Fibroblast of mammary gland (primary cell): ENCODE data around the gene LIMCH1.
"Not testable (repeated sequence)": the region's sequence is repeated elsewhere in the genome, so short reads cannot be mapped to it uniquely, and the experiment has no call there.

Source experiments
- DNase-seq: peaks from one replicate; pipeline ENCODE4 v3.0.0-alpha.2; 2010; ENCODE audit warnings: low read depth
- H3K4me3 ChIP-seq: 2 replicates; pipeline ENCODE4 v1.5.1; 2011; ENCODE audit warnings: low read depth, mild to moderate bottlenecking, low read length, moderate library complexity; ENCODE audit not compliant: control insufficient read depth
- CTCF ChIP-seq: conservative IDR thresholded peaks from 2 replicates; pipeline ENCODE4 v1.5.1; 2011; ENCODE audit warnings: low read depth, low read length, inconsistent platforms; ENCODE audit not compliant: control insufficient read depth, insufficient read depth

LIMCH1 gene

GRCh38 chr4:41632481-41633073, 94.6 kb downstream of the LIMCH1 start:
- no peak overlapping the region for H3K4me3 ChIP-seq
- DNase-seq = no peak
- no peak for TF ChIP-seq CTCF

GRCh38 chr4:41633321-41633720, 95.4 kb downstream of the LIMCH1 start:
- TF ChIP-seq CTCF = no peak
- DNase-seq = no peak
- H3K4me3 ChIP-seq = no peak overlapping the region

GRCh38 chr4:41635441-41635840, 97.5 kb downstream of the LIMCH1 start:
- no peak for TF ChIP-seq CTCF

GRCh38 chr4:41638203-41638602, 100.2 kb downstream of the LIMCH1 start:
- DNase-seq = no peak
- no peak for TF ChIP-seq CTCF
- no peak overlapping the region for H3K4me3 ChIP-seq

More at GRCh38 chr4:41635441-41635840, 97.5 kb downstream of the LIMCH1 start:
- no peak overlapping the region for H3K4me3 ChIP-seq
- DNase-seq = no peak

- no peak for TF ChIP-seq CTCF
- H3K4me3 ChIP-seq = no peak overlapping the region
- no peak for DNase-seq
Observed at GRCh38 chr4:41638866-41639265, 100.9 kb downstream of the LIMCH1 start.

GRCh38 chr4:41639291-41639690, 101.3 kb downstream of the LIMCH1 start:
- H3K4me3 ChIP-seq = no peak overlapping the region
- DNase-seq = no peak
- no peak for TF ChIP-seq CTCF

GRCh38 chr4:41640906-41641305, 102.9 kb downstream of the LIMCH1 start:
- DNase-seq = no peak
- no peak for TF ChIP-seq CTCF
- no peak overlapping the region for H3K4me3 ChIP-seq

GRCh38 chr4:41642746-41643145, 104.8 kb downstream of the LIMCH1 start:
- not testable (repeated sequence) for DNase-seq, H3K4me3 ChIP-seq
